ENCODE results near the gene PPDPF.

PPDPF gene

GRCh38 chr20:63522091-63522868 is 1.7 kb downstream of the PPDPF start:
- no peak for DNase-seq (ENCODE audit: low spot score)

GRCh38 chr20:63522981-63523611 is 2.5 kb downstream of the PPDPF start:
- DNase-seq (ENCODE audit: low spot score) = no peak

GRCh38 chr20:63525185-63525584 is 4.6 kb downstream of the PPDPF start:
- no peak for DNase-seq (ENCODE audit: low spot score)

- no peak for DNase-seq (ENCODE audit: low spot score)
Measured at GRCh38 chr20:63525971-63526370, 5.4 kb downstream of the PPDPF start.

- DNase-seq (ENCODE audit: low spot score) = no peak
Measured at GRCh38 chr20:63527184-63527583, 6.6 kb downstream of the PPDPF start.

- no peak for DNase-seq (ENCODE audit: low spot score)
Measured at GRCh38 chr20:63529180-63529860, 8.8 kb downstream of the PPDPF start.

GRCh38 chr20:63529861-63530787 is 9.6 kb downstream of the PPDPF start:
- no peak for DNase-seq (ENCODE audit: low spot score)

- DNase-seq (ENCODE audit: low spot score) = no peak
Measured at GRCh38 chr20:63530788-63531160, 10.2 kb downstream of the PPDPF start.

GRCh38 chr20:63531686-63532448 is 11.3 kb downstream of the PPDPF start:
- no peak for DNase-seq (ENCODE audit: low spot score)

- DNase-seq (ENCODE audit: low spot score) = no peak
Measured at GRCh38 chr20:63532449-63532971, 11.9 kb downstream of the PPDPF start.

GRCh38 chr20:63533388-63533787 is 12.8 kb downstream of the PPDPF start:
- no peak for DNase-seq (ENCODE audit: low spot score)

- no peak for DNase-seq (ENCODE audit: low spot score)
Measured at GRCh38 chr20:63533871-63534393, 13.4 kb downstream of the PPDPF start.

- DNase-seq (ENCODE audit: low spot score) = no peak
Measured at GRCh38 chr20:63534427-63534830, 13.9 kb downstream of the PPDPF start.

GRCh38 chr20:63534831-63535651 is 14.5 kb downstream of the PPDPF start:
- no peak for DNase-seq (ENCODE audit: low spot score)

GRCh38 chr20:63536241-63536977 is 15.8 kb downstream of the PPDPF start:
- peak; percentile 72 for DNase-seq (ENCODE audit: low spot score)

- peak; percentile 66 for DNase-seq (ENCODE audit: low spot score)
Measured at GRCh38 chr20:63536997-63537524, 16.5 kb downstream of the PPDPF start, which contains the start of gene PTK6. PTK6 (minus strand) TSS chr20:63537376; CDS start chr20:63537314, 62 bp downstream.

GRCh38 chr20:63537525-63538203 is 17.1 kb downstream of the PPDPF start:
- peak; percentile 99 for DNase-seq (ENCODE audit: low spot score)
